SK-N-SH (cell line): ENCODE data around the gene MLXIPL.

Source experiments
- CHD2 ChIP-seq: fragments of 150-350 bp; IDR thresholded peaks from 2 replicates; pipeline ENCODE4 v1.6.1; 2018; ENCODE audit warnings: low read length; ENCODE audit not compliant: partially characterized antibody
- EP300 ChIP-seq, 2 experiments: IDR thresholded peaks; 2 replicates each; pipeline versions ENCODE4 v1.4.0 to v1.6.1; 2012; ENCODE audit warnings: borderline replicate concordance in 1 of 2, low read depth in 1 of 2, low read length in 1 of 2
- MAX ChIP-seq: IDR thresholded peaks from 2 replicates; pipeline ENCODE4 v1.4.0; 2012; ENCODE audit warnings: low read depth
- NFIC ChIP-seq: IDR thresholded peaks from 2 replicates; pipeline ENCODE4 v1.4.0; 2012; ENCODE audit warnings: borderline replicate concordance
- PBX3 ChIP-seq: IDR thresholded peaks from 2 replicates; pipeline ENCODE4; 2012
- POLR2AphosphoS5 ChIP-seq: IDR thresholded peaks from 2 replicates; pipeline ENCODE4 v1.6.1; 2012; ENCODE audit warnings: low read depth, low read length
- REST ChIP-seq: IDR thresholded peaks from 2 replicates; pipeline ENCODE4 v1.6.1; 2012; ENCODE audit warnings: mild to moderate bottlenecking, low read depth, low read length, moderate library complexity
- RFX5 ChIP-seq: IDR thresholded peaks from 2 replicates; pipeline ENCODE4 v1.6.1; 2012; ENCODE audit warnings: mild to moderate bottlenecking, improper control_type of control experiment, low read length
- SMC3 ChIP-seq: IDR thresholded peaks from 2 replicates; pipeline ENCODE4 v1.6.1; 2012; ENCODE audit warnings: low read depth, low read length, improper control_type of control experiment
- YY1 ChIP-seq: IDR thresholded peaks from 2 replicates; pipeline ENCODE4 v1.4.0; 2012; ENCODE audit warnings: low read depth, mild to moderate bottlenecking
- TF ChIP-seq, protein P1 (sequence below): fragments of 200-600 bp; sonication (generic); IDR thresholded peaks from 2 replicates; pipeline ENCODE4 v1.6.1; 2017; ENCODE audit warnings: antibody characterized with exemption, mild to moderate bottlenecking, moderate library complexity
- TF ChIP-seq, protein P2 (sequence below): fragments of 150-350 bp; IDR thresholded peaks from 2 replicates; pipeline ENCODE4 v1.6.1; 2017; ENCODE audit warnings: antibody characterized with exemption, low read length, low read depth, borderline replicate concordance

DNA sequence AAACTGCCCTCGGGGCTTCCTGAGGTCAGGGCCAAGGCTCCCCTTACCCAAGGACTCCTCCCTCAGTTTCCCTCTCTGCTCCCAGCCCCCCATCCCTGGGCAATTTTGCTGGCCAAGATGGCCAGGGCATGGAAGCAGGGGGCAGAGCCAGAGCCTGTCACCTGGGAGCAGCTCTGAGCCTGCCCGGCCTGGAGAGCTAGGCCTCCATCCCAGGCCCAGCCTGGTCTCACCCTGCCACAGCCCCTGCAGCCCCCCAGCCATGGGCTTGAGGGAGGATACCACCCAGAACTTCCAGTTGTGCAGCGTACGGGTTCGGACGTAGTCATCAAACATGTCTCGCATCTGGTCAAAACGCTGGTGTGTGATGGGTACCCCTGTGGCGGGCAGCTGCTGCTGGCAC, 29.0 kb downstream of the MLXIPL start:
- TF ChIP-seq, protein P1, sequence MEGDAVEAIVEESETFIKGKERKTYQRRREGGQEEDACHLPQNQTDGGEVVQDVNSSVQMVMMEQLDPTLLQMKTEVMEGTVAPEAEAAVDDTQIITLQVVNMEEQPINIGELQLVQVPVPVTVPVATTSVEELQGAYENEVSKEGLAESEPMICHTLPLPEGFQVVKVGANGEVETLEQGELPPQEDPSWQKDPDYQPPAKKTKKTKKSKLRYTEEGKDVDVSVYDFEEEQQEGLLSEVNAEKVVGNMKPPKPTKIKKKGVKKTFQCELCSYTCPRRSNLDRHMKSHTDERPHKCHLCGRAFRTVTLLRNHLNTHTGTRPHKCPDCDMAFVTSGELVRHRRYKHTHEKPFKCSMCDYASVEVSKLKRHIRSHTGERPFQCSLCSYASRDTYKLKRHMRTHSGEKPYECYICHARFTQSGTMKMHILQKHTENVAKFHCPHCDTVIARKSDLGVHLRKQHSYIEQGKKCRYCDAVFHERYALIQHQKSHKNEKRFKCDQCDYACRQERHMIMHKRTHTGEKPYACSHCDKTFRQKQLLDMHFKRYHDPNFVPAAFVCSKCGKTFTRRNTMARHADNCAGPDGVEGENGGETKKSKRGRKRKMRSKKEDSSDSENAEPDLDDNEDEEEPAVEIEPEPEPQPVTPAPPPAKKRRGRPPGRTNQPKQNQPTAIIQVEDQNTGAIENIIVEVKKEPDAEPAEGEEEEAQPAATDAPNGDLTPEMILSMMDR = no peak
- TF ChIP-seq RFX5 = no peak
- TF ChIP-seq SMC3 = no peak
- TF ChIP-seq PBX3 = no peak
- TF ChIP-seq, protein P2, sequence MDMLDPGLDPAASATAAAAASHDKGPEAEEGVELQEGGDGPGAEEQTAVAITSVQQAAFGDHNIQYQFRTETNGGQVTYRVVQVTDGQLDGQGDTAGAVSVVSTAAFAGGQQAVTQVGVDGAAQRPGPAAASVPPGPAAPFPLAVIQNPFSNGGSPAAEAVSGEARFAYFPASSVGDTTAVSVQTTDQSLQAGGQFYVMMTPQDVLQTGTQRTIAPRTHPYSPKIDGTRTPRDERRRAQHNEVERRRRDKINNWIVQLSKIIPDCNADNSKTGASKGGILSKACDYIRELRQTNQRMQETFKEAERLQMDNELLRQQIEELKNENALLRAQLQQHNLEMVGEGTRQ = no peak
- TF ChIP-seq EP300 (IDR thresholded peaks at IDR 0.05; ENCODE audit: borderline replicate concordance in 1 of 2, low read depth in 1 of 2, low read length in 1 of 2) = no peak
- TF ChIP-seq CHD2 = no peak
- TF ChIP-seq MAX = no peak
- no peak for TF ChIP-seq YY1
- TF ChIP-seq REST = no peak
- no peak for TF ChIP-seq NFIC
- TF ChIP-seq POLR2AphosphoS5 = no peak
